HL-60 (cell line): ENCODE data around the gene RGS14.

Source experiments
- DNase-seq, 2 experiments: peaks; one replicate each; pipeline ENCODE4 v3.0.0-alpha.2; 2010 to 2020; ENCODE audit warnings: low read depth in 1 of 2, low spot score in 1 of 2
- H3K27ac ChIP-seq: fragments of 250-450 bp; sonication (Bioruptor Pico); replicated peaks from 2 replicates; pipeline ENCODE4 v1.5.1; 2020; ENCODE audit warnings: mild to moderate bottlenecking, moderate library complexity
- H3K27me3 ChIP-seq: fragments of 250-450 bp; sonication (Bioruptor Pico); 2 replicates; pipeline ENCODE4 v1.5.1; 2021; ENCODE audit warnings: mild to moderate bottlenecking, moderate library complexity; ENCODE audit not compliant: insufficient read depth, poor library complexity, severe bottlenecking
- H3K4me3 ChIP-seq: replicated peaks from 2 replicates; pipeline ENCODE4 v1.5.1; 2011; ENCODE audit warnings: mild to moderate bottlenecking, control low read depth, low read length; ENCODE audit not compliant: insufficient read depth
- GABPA ChIP-seq: IDR thresholded peaks from 2 replicates; pipeline ENCODE4 v1.6.1; 2012; ENCODE audit warnings: low read depth
- POLR2AphosphoS5 ChIP-seq: IDR thresholded peaks from 2 replicates; pipeline ENCODE4 v1.6.1; 2012; ENCODE audit warnings: low read depth
- SPI1 ChIP-seq: IDR thresholded peaks from 2 replicates; pipeline ENCODE4 v1.6.1; 2012; ENCODE audit warnings: low read depth, mild to moderate bottlenecking, borderline replicate concordance
- long read RNA-seq: library from polyadenylated mRNA; unstranded; transcript quantifications from one replicate; pipeline ENCODE4 v2.0.0, GENCODE V29; 2020
- TF ChIP-seq, protein P1 (sequence below): IDR thresholded peaks from 2 replicates; pipeline ENCODE4 v1.6.1; 2012; ENCODE audit warnings: low read depth; ENCODE audit not compliant: insufficient replicate concordance
- TF ChIP-seq, protein P2 (sequence below): IDR thresholded peaks from one replicate; pipeline ENCODE4 v1.5.1; 2011; ENCODE audit warnings: low read length, control low read depth, inconsistent platforms; ENCODE audit not compliant: insufficient read depth

Gene RGS14
- long read RNA-seq, partial matches to known transcripts: 7 of 328 reads
- long read RNA-seq, other reads (novel, unspliced or antisense): 320 of 328 reads

DNA sequence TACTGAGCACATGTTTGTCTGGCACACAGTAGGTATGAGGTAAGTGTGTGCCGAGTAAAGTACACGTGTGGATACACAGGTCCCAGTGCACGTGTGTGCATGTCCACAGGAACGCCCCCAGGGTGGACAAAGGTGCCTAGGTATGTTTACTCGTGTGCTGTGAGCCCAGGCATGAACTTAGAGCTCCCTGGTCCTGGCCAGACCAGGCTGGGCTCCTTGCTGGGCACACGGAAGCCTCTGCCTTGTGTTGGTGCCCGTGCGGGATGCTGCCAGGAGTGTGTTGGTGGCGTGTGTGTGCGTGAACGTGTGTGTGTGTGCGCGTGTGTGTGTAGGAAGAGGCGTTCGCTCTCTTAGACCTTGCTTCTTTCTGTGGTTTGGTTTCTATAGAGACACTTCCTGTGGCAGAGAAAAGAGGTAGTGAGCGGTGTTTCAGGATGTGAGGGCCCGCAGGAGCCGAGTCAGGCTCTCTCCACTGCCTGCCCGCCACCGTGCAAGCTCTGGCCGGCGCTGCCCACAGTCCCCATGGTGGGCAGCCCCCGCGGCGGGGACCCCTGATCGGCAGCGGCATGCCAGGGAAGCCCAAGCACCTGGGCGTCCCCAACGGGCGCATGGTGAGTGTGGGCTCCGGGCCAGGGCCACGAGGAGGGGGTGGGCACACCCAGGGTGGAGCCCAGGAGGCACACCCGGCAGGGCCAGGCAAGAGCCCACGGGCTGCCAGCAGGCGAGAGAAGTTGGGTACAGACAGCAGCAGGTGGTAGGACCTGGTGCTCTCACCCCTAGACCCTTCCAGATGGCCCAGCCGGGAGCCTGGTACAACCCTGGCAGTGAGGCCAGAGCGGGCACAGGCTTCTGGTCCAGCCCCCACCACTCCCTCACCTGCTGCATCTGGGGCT, at the start of gene RGS14:
RGS14 (plus strand) TSS at position 466 of the 893 bp plus-strand sequence; CDS start at position 567, 101 bp downstream.
- no peaks in the 10 kb centered on the region for H3K27me3 ChIP-seq
- peak; percentile 87 to 93 for DNase-seq
- peak within 1 kb of the TSS; percentile 96 for H3K27ac ChIP-seq
- H3K4me3 ChIP-seq: peak within 1 kb of the TSS; percentile 72
- TF ChIP-seq POLR2AphosphoS5: peak; percentile 75
- TF ChIP-seq, protein P1, sequence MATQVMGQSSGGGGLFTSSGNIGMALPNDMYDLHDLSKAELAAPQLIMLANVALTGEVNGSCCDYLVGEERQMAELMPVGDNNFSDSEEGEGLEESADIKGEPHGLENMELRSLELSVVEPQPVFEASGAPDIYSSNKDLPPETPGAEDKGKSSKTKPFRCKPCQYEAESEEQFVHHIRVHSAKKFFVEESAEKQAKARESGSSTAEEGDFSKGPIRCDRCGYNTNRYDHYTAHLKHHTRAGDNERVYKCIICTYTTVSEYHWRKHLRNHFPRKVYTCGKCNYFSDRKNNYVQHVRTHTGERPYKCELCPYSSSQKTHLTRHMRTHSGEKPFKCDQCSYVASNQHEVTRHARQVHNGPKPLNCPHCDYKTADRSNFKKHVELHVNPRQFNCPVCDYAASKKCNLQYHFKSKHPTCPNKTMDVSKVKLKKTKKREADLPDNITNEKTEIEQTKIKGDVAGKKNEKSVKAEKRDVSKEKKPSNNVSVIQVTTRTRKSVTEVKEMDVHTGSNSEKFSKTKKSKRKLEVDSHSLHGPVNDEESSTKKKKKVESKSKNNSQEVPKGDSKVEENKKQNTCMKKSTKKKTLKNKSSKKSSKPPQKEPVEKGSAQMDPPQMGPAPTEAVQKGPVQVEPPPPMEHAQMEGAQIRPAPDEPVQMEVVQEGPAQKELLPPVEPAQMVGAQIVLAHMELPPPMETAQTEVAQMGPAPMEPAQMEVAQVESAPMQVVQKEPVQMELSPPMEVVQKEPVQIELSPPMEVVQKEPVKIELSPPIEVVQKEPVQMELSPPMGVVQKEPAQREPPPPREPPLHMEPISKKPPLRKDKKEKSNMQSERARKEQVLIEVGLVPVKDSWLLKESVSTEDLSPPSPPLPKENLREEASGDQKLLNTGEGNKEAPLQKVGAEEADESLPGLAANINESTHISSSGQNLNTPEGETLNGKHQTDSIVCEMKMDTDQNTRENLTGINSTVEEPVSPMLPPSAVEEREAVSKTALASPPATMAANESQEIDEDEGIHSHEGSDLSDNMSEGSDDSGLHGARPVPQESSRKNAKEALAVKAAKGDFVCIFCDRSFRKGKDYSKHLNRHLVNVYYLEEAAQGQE: no peak
- TF ChIP-seq, protein P2, sequence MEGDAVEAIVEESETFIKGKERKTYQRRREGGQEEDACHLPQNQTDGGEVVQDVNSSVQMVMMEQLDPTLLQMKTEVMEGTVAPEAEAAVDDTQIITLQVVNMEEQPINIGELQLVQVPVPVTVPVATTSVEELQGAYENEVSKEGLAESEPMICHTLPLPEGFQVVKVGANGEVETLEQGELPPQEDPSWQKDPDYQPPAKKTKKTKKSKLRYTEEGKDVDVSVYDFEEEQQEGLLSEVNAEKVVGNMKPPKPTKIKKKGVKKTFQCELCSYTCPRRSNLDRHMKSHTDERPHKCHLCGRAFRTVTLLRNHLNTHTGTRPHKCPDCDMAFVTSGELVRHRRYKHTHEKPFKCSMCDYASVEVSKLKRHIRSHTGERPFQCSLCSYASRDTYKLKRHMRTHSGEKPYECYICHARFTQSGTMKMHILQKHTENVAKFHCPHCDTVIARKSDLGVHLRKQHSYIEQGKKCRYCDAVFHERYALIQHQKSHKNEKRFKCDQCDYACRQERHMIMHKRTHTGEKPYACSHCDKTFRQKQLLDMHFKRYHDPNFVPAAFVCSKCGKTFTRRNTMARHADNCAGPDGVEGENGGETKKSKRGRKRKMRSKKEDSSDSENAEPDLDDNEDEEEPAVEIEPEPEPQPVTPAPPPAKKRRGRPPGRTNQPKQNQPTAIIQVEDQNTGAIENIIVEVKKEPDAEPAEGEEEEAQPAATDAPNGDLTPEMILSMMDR: no peak
- TF ChIP-seq SPI1: peak; percentile 96
- TF ChIP-seq GABPA: peak; percentile 57

- Histone ChIP-seq H3K27ac (peak overlapping the region; percentile 91), H3K4me3 (no peak overlapping the region), H3K27me3 (no peaks in the 10 kb centered on the region)
- DNase-seq: no peak
- TF ChIP-seq, protein P1: no peak
- TF ChIP-seq, protein P2: no peak
- TF ChIP-seq SPI1 (no peak), GABPA (no peak), POLR2AphosphoS5 (no peak)
Observed at GRCh38 chr5:177308740-177309139, 49.0 kb upstream of the RGS14 start.

DNA sequence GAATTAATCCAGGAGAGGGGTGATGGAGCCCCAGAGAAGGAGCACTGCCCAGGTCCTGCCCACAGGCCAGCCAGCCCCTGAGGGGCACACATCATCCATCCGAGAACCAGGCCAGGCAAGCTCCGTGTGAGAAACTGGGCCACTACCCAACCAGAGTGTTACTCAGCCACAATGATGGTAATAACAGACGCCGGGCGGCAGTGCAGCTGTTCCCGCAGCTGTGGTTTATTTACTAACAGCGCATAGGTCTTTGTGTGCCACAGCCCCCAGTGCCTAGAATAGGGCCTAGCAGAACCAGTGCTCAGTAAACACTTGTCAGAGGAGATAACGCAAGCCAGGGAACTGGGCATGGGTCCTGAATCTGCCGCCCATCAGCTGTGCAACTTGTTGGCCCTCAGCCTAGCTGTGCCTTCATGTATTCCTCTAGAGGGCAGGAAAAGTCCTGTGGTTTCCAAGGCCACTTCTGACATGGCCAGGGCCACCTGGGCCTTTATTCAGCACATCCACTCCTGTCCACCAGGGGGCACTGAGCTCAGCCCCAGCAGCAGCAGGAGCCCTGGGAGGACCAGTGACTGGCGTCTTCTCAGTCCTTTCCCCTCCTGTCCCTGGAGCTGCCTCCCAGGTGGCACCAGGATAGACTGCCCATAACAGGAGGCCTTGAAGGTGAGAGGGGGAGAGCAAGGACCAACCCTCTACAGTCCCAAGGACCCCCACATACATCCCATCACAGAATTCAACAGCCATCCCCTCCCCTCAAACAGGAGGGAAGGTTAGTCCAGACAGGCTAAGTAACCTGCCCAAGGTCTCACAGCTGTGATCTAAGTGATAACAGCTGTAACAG, 48.2 kb upstream of the RGS14 start:
- Histone ChIP-seq H3K27ac (peak overlapping the region; percentile 91), H3K27me3 (no peaks in the 10 kb centered on the region), H3K4me3 (no peak overlapping the region)
- TF ChIP-seq POLR2AphosphoS5: 0 out of 2 replicates have a peak, but pooled peaks have one; percentile 38
- TF ChIP-seq, protein P2: peak; percentile 94
- TF ChIP-seq GABPA: no peak
- DNase-seq: peak in 1 of 2 experiments; percentile 74
